Loucy (cell line): ENCODE results near the gene CORO1C.

Experiments
- H2AFZ ChIP-seq: fragments of 200-600 bp; sonication (generic); 2 replicates; pipeline ENCODE4 v1.6.0; 2016; ENCODE audit warnings: antibody characterized with exemption, mild to moderate bottlenecking, low read length, moderate library complexity
- H3F3A ChIP-seq: fragments of 200-600 bp; 2 replicates; pipeline ENCODE4 v1.6.0; 2016; ENCODE audit warnings: antibody characterized with exemption, low read depth, mild to moderate bottlenecking
- H3K27me3 ChIP-seq: fragments of 200-600 bp; sonication (generic); 2 replicates; pipeline ENCODE4 v1.6.1; 2014; ENCODE audit warnings: low read length, mild to moderate bottlenecking; ENCODE audit not compliant: insufficient read depth, poor library complexity, severe bottlenecking
- H3K36me3 ChIP-seq: fragments of 200-600 bp; sonication (generic); 2 replicates; pipeline ENCODE4 v1.6.1; 2016; ENCODE audit warnings: low read length; ENCODE audit not compliant: insufficient read depth
- H3K4me1 ChIP-seq: fragments of 200-600 bp; sonication (generic); 2 replicates; pipeline ENCODE4 v1.5.1; 2014; ENCODE audit warnings: low read length, mild to moderate bottlenecking; ENCODE audit not compliant: insufficient read depth, poor library complexity, severe bottlenecking
- H3K4me2 ChIP-seq: fragments of 200-600 bp; sonication (generic); 2 replicates; pipeline ENCODE4 v1.6.0; 2014; ENCODE audit warnings: antibody characterized with exemption, low read length, low read depth, mild to moderate bottlenecking; ENCODE audit not compliant: poor library complexity, severe bottlenecking
- H3K4me3 ChIP-seq: fragments of 200-600 bp; sonication (generic); 2 replicates; pipeline ENCODE4 v1.5.1; 2014; ENCODE audit warnings: low read length, mild to moderate bottlenecking, mixed read lengths; ENCODE audit not compliant: poor library complexity, severe bottlenecking
- H3K79me2 ChIP-seq: fragments of 200-600 bp; sonication (generic); 2 replicates; pipeline ENCODE4 v1.6.1; 2014; ENCODE audit warnings: low read length; ENCODE audit not compliant: insufficient read depth
- H3K9ac ChIP-seq: fragments of 200-600 bp; sonication (generic); 2 replicates; pipeline ENCODE4 v1.6.0; 2014; ENCODE audit warnings: mild to moderate bottlenecking, low read depth, low read length, moderate library complexity; ENCODE audit not compliant: poor library complexity, severe bottlenecking
- H3K9me2 ChIP-seq: fragments of 200-600 bp; sonication (generic); replicated peaks from 2 replicates; pipeline ENCODE4 v1.6.1; 2016; ENCODE audit warnings: low read depth, low read length, mixed read lengths
- H3K9me3 ChIP-seq: fragments of 200-600 bp; sonication (generic); 2 replicates; pipeline ENCODE4 v1.6.1; 2014; ENCODE audit warnings: mild to moderate bottlenecking, antibody characterized with exemption, low read length, low read depth; ENCODE audit not compliant: insufficient read depth
- H4K20me1 ChIP-seq: fragments of 200-600 bp; sonication (generic); 2 replicates; pipeline ENCODE4 v1.6.0; 2014; ENCODE audit warnings: antibody characterized with exemption, low read length, mild to moderate bottlenecking; ENCODE audit not compliant: insufficient read depth, poor library complexity, severe bottlenecking
- CTCF ChIP-seq: fragments of 200-600 bp; sonication (generic); conservative IDR thresholded peaks from 2 replicates; pipeline ENCODE4 v1.5.1; 2014; ENCODE audit warnings: mild to moderate bottlenecking, antibody characterized with exemption, low read length
- EZH2phosphoT487 ChIP-seq: fragments of 200-600 bp; IDR thresholded peaks from 2 replicates; pipeline ENCODE4 v1.6.1; 2018; ENCODE audit warnings: antibody characterized with exemption, mild to moderate bottlenecking, moderate library complexity, borderline replicate concordance

CORO1C gene

DNA sequence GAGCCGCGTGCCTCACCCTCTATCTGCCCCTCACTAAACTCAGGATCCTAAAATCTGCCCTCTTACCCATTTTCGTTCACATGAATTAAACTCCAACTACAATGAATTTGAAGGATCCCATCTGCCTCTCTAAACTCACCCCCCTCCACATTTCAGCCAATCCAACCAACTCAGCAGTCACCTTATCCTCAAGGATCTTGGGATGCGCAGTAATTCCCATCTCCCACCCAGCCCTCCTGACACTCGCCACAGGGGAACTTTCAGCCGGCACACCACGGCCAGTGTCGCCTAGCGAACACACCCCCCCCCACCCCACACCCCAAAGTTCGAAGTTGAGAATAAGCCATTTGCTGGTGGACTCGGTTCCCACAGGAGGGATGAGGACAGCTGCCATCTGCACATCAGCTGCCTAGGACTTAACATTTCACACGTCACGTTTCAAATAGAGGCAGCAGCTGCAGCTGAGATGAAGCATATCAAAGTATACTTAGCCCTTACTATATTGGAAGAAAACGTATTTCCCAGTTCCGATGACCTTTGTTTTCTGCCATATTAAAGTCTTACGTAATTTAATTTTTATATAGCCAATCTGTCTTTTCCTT is 88.9 kb downstream of the CORO1C start:
- Histone ChIP-seq H3K4me3 (no peak overlapping the region), H3K9ac (no peak overlapping the region), H3K27me3 (no peaks in the 10 kb centered on the region), H3K36me3 (peaks cover 27% of the 10 kb centered on the region; the same call in 1 of the 2 replicates), H3K9me2 (no peaks in the 10 kb centered on the region), H3K9me3 (no peaks in the 10 kb centered on the region), H4K20me1 (no peaks in the 10 kb centered on the region), H3K79me2 (no peaks in the 10 kb centered on the region), H3K4me1 (peaks cover 35% of the 10 kb centered on the region), H3K4me2 (no peak overlapping the region), H2AFZ (no peak overlapping the region), H3F3A (no peaks in the 10 kb centered on the region)
- TF ChIP-seq CTCF (no peak), EZH2phosphoT487 (no peak)

DNA sequence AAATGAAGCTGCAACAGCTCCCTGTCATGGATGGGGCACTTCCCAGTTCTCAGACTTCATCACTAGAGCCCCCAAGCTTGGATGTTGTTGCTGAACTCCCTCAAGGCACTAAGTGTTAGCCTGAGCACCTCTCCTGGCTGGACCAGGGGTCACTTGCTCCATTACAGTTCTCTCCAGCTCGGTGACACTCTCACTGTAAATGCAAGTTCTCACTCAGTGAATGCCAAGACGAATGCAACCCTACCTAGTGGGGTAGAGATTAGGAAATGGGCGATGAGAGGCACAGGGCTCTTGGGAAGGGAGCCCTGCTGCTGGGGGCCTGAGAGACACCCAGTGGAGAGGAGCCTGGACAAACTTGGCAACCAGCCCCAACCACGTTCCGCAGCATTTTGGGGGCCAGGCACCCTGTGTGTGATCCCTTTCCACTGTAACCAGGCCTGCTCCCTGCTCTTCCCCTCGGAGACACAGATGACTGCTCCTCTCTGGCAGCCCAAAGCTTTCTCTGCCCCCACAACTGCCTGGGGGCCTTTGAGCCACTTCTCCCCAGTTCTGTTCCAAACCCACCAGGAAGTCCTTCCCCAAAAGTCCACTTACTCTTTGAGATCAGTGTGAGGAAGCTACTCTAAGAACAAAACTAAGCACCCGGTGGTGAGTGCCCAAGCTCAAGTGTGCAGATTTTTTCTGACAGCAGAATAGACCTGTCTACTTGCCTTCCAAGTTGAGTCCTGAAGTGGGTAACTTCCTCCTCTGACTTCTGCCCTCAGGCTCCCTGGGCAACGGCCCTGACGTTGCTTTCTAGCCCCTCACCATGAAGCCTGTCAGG is 89.7 kb downstream of the CORO1C start:
- no peak overlapping the region for H3K4me3 ChIP-seq
- no peaks in the 10 kb centered on the region for H3K79me2 ChIP-seq
- H3K9ac ChIP-seq, result no peak overlapping the region
- no peaks in the 10 kb centered on the region for H3K9me2 ChIP-seq
- H3K9me3 ChIP-seq, result no peaks in the 10 kb centered on the region
- peaks cover 40% of the 10 kb centered on the region for H3K4me1 ChIP-seq
- H3K4me2 ChIP-seq, result no peak overlapping the region
- H2AFZ ChIP-seq, result no peak overlapping the region
- H4K20me1 ChIP-seq, result no peaks in the 10 kb centered on the region
- no peaks in the 10 kb centered on the region for H3F3A ChIP-seq
- H3K27me3 ChIP-seq, result no peaks in the 10 kb centered on the region
- peaks cover 21% of the 10 kb centered on the region; the same call in 1 of the 2 replicates for H3K36me3 ChIP-seq
- TF ChIP-seq CTCF (no peak), EZH2phosphoT487 (no peak)

DNA sequence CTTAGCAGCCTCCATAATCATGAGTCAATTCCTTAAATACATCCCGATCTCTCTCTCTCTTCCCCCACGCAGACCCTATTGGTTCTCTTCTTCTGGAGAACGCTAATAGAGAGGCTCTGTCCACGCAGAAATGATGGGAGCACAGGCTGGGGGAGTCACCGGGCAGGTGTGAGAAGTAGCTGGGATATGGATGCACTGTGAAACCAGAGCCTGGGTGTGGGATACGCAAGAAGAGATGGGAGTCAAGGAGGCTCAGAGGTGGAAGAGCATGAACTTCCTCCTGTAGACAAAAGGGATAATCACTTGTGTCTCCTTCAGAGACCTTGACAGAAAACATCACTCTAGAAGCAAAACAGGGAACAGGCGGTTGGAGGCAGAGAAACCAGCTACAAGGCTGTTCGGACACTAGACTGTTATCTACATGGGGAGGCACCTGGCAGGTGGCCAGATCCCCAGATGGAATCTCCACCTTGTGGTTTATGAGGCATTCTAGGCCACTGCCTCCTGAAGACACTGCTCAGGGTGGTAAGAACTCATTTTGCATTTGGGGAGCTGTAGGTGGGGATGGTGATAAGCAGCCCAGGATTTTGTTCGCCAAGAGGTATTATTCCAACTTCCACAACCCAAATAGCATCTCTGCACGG is 90.4 kb downstream of the CORO1C start:
- Histone ChIP-seq H3K4me2 (no peak overlapping the region), H3K4me3 (no peak overlapping the region), H3K9me3 (no peaks in the 10 kb centered on the region), H3F3A (0 out of 2 replicates have a peak, but pooled peaks cover 5% of the 10 kb centered on the region), H3K36me3 (peaks cover 14% of the 10 kb centered on the region; the same call in 1 of the 2 replicates), H3K27me3 (no peaks in the 10 kb centered on the region), H2AFZ (no peak overlapping the region), H4K20me1 (no peaks in the 10 kb centered on the region), H3K9ac (no peak overlapping the region), H3K79me2 (no peaks in the 10 kb centered on the region), H3K4me1 (peaks cover 39% of the 10 kb centered on the region), H3K9me2 (no peaks in the 10 kb centered on the region)
- TF ChIP-seq CTCF (no peak), EZH2phosphoT487 (no peak)
